Astrocyte of the spinal cord (primary cell): ENCODE measurements around the gene COL16A1.

Source experiments
- DNase-seq: peaks from one replicate; pipeline ENCODE4 v3.0.0; 2011; ENCODE audit warnings: low read depth, low spot score
- H3K4me3 ChIP-seq: 2 replicates; pipeline ENCODE4 v1.5.1; 2011; ENCODE audit warnings: low read depth, mild to moderate bottlenecking, low read length, moderate library complexity
- CTCF ChIP-seq: IDR thresholded peaks from 2 replicates; pipeline ENCODE4 v1.5.1; 2012; ENCODE audit warnings: low read depth, mild to moderate bottlenecking, low read length, inconsistent platforms
- in situ Hi-C: cut with HindIII; loops from 2 replicates; pipeline ENCODE4 v1.10.0; 2017; ENCODE audit warnings: low sequenced_read_pairs

The COL16A1 gene

GRCh38 chr1:31653717-31654473 is 49.9 kb downstream of the COL16A1 start:
- DNase-seq: no peak
- H3K4me3 ChIP-seq: no peak overlapping the region
- in situ Hi-C loops: no loop called here
- no peak for TF ChIP-seq CTCF

- no peak overlapping the region for H3K4me3 ChIP-seq
- DNase-seq: no peak
- TF ChIP-seq CTCF: no peak
- in situ Hi-C loops: no loop called here
Observed at GRCh38 chr1:31652891-31653499, 50.8 kb downstream of the COL16A1 start.

- in situ Hi-C loops: no loop called here
- no peak for TF ChIP-seq CTCF
- no peak overlapping the region for H3K4me3 ChIP-seq
- DNase-seq: no peak
Observed at GRCh38 chr1:31651766-31652165, 52.1 kb downstream of the COL16A1 start.

GRCh38 chr1:31651089-31651420 is 52.8 kb downstream of the COL16A1 start:
- TF ChIP-seq CTCF: no peak
- in situ Hi-C loops: no loop called here
- H3K4me3 ChIP-seq: no peak overlapping the region
- peak; percentile 6 for DNase-seq

GRCh38 chr1:31650161-31651088 is 53.4 kb downstream of the COL16A1 start:
- H3K4me3 ChIP-seq: no peak overlapping the region
- in situ Hi-C loops: no loop called here
- DNase-seq: no peak
- no peak for TF ChIP-seq CTCF

- H3K4me3 ChIP-seq: no peak overlapping the region
- no peak for TF ChIP-seq CTCF
- no peak for DNase-seq
- in situ Hi-C loops: no loop called here
Observed at GRCh38 chr1:31648641-31649357, 55.0 kb downstream of the COL16A1 start.
